SK-N-SH (cell line): ENCODE results near the gene BSPRY.

Experiments
- CHD2 ChIP-seq: fragments of 150-350 bp; IDR thresholded peaks from 2 replicates; pipeline ENCODE4 v1.6.1; 2018; ENCODE audit warnings: low read length; ENCODE audit not compliant: partially characterized antibody
- CTCF ChIP-seq: fragments of 200-600 bp; sonication (generic); IDR thresholded peaks from 2 replicates; pipeline ENCODE4 v1.6.1; 2017; ENCODE audit warnings: antibody characterized with exemption, mild to moderate bottlenecking, moderate library complexity
- EP300 ChIP-seq, 2 experiments: IDR thresholded peaks; 2 replicates each; pipeline versions ENCODE4 v1.4.0 to v1.6.1; 2012; ENCODE audit warnings: borderline replicate concordance in 1 of 2, low read depth in 1 of 2, low read length in 1 of 2
- EZH2phosphoT487 ChIP-seq: fragments of 200-600 bp; sonication (generic); IDR thresholded peaks from 2 replicates; pipeline ENCODE4 v1.6.1; 2017; ENCODE audit warnings: low read depth, mixed run types, mild to moderate bottlenecking, antibody characterized with exemption, moderate library complexity, borderline replicate concordance
- GABPA ChIP-seq: IDR thresholded peaks from 2 replicates; pipeline ENCODE4 v1.4.0; 2012; ENCODE audit warnings: low read depth, mild to moderate bottlenecking
- POLR2AphosphoS5 ChIP-seq: IDR thresholded peaks from 2 replicates; pipeline ENCODE4 v1.6.1; 2012; ENCODE audit warnings: low read depth, low read length
- TCF12 ChIP-seq: IDR thresholded peaks from 2 replicates; pipeline ENCODE4 v1.4.0; 2012
- TEAD4 ChIP-seq: IDR thresholded peaks from 2 replicates; pipeline ENCODE4 v1.4.0; 2012; ENCODE audit warnings: mild to moderate bottlenecking, borderline replicate concordance; ENCODE audit not compliant: insufficient read depth
- YY1 ChIP-seq: IDR thresholded peaks from 2 replicates; pipeline ENCODE4 v1.4.0; 2012; ENCODE audit warnings: low read depth, mild to moderate bottlenecking
- TF ChIP-seq, protein P1 (sequence below): IDR thresholded peaks from 2 replicates; pipeline ENCODE4 v1.4.0; 2012; ENCODE audit warnings: low read depth, borderline replicate concordance
- TF ChIP-seq, protein P2 (sequence below): IDR thresholded peaks from 2 replicates; pipeline ENCODE4 v1.4.0; 2012; ENCODE audit warnings: low read depth

- TF ChIP-seq CTCF (no peak), TEAD4 (no peak), YY1 (no peak), POLR2AphosphoS5 (no peak), CHD2 (no peak), EZH2phosphoT487 (no peak), TCF12 (no peak), EP300 (IDR thresholded peaks at IDR 0.05; ENCODE audit: borderline replicate concordance in 1 of 2, low read depth in 1 of 2, low read length in 1 of 2) (no peak), GABPA (no peak)
- TF ChIP-seq, protein P1, sequence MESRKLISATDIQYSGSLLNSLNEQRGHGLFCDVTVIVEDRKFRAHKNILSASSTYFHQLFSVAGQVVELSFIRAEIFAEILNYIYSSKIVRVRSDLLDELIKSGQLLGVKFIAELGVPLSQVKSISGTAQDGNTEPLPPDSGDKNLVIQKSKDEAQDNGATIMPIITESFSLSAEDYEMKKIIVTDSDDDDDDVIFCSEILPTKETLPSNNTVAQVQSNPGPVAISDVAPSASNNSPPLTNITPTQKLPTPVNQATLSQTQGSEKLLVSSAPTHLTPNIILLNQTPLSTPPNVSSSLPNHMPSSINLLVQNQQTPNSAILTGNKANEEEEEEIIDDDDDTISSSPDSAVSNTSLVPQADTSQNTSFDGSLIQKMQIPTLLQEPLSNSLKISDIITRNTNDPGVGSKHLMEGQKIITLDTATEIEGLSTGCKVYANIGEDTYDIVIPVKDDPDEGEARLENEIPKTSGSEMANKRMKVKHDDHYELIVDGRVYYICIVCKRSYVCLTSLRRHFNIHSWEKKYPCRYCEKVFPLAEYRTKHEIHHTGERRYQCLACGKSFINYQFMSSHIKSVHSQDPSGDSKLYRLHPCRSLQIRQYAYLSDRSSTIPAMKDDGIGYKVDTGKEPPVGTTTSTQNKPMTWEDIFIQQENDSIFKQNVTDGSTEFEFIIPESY, result no peak
- TF ChIP-seq, protein P2, sequence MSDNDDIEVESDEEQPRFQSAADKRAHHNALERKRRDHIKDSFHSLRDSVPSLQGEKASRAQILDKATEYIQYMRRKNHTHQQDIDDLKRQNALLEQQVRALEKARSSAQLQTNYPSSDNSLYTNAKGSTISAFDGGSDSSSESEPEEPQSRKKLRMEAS, result no peak
Measured at GRCh38 chr9:113390192-113390960, 41.0 kb downstream of the BSPRY start.
